Hepatocyte (in vitro differentiated cells): ENCODE measurements around the gene GMPPB.

Experiments used
- CTCF ChIP-seq: fragments of 200-600 bp; sonication (generic); IDR thresholded peaks from 2 replicates; pipeline ENCODE4 v1.5.1; 2016; ENCODE audit warnings: antibody characterized with exemption, mild to moderate bottlenecking; ENCODE audit not compliant: poor library complexity
- EZH2 ChIP-seq: fragments of 200-600 bp; sonication (generic); IDR thresholded peaks from 2 replicates; pipeline ENCODE4 v1.6.1; 2016; ENCODE audit warnings: antibody characterized with exemption, mild to moderate bottlenecking, borderline replicate concordance
- EZH2phosphoT487 ChIP-seq: fragments of 200-600 bp; sonication (generic); IDR thresholded peaks from one replicate; pipeline ENCODE4 v1.6.1; 2018; ENCODE audit warnings: antibody characterized with exemption, mild to moderate bottlenecking, low read depth, moderate library complexity; ENCODE audit not compliant: unreplicated experiment, severe bottlenecking

GRCh38 chr3:49751501-49751900 is 27.8 kb upstream of the GMPPB start:
- TF ChIP-seq CTCF: no peak
- no peak for TF ChIP-seq EZH2
- TF ChIP-seq EZH2phosphoT487: no peak
